ENCODE results near the gene TAF1. TPM values are rescaled to one million over a fixed set of nuclear protein-coding genes. Genes with fewer than 3 reads are reported as not detected.
"Not testable (repeated sequence)": the region's sequence is repeated elsewhere in the genome, so short reads cannot be mapped to it uniquely, and the experiment has no call there.

The TAF1 gene
- polyA plus RNA-seq, 1 experiment = 21.5 TPM

- ChIA-PET POLR2A (no interaction called here), CTCF (no interaction called here)
- Histone ChIP-seq H3K27ac (ENCODE audit: low read depth, low read length) (no peak overlapping the region), H3K9me3 (ENCODE audit: control insufficient read depth, insufficient read depth, low read length) (no peaks in the 10 kb centered on the region), H3K27me3 (ENCODE audit: control insufficient read depth, insufficient read depth, low read length) (no peaks in the 10 kb centered on the region), H3K4me3 (ENCODE audit: low read depth, low read length) (no peak overlapping the region)
- TF ChIP-seq, protein P1, sequence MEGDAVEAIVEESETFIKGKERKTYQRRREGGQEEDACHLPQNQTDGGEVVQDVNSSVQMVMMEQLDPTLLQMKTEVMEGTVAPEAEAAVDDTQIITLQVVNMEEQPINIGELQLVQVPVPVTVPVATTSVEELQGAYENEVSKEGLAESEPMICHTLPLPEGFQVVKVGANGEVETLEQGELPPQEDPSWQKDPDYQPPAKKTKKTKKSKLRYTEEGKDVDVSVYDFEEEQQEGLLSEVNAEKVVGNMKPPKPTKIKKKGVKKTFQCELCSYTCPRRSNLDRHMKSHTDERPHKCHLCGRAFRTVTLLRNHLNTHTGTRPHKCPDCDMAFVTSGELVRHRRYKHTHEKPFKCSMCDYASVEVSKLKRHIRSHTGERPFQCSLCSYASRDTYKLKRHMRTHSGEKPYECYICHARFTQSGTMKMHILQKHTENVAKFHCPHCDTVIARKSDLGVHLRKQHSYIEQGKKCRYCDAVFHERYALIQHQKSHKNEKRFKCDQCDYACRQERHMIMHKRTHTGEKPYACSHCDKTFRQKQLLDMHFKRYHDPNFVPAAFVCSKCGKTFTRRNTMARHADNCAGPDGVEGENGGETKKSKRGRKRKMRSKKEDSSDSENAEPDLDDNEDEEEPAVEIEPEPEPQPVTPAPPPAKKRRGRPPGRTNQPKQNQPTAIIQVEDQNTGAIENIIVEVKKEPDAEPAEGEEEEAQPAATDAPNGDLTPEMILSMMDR (IDR thresholded peaks at IDR 0.05; ENCODE audit: low read depth, low read length) = no peak
- no peak for DNase-seq (ENCODE audit: low read depth, low spot score)
Observed at GRCh38 chrX:71439896-71440295, 73.7 kb downstream of the TAF1 start.

DNA sequence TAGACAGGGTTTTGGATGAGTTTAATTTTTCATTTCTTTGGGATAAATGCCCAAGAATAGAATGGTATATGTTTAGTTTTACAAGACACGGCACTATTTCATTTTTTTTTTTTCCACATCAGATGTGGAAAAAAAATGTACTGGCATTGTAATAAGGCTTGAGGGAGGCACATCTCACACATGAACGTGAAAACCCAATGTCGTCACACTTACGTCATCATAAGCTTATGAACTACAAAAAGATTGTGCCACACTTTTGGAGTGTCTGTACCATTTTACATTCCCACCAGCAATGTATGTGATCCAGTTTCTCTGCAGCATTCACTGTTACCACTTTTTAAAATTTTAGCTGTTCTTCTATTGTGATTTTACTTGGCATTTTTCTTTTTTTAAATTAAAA lies 74.2 kb downstream of the TAF1 start:
- no peak for DNase-seq (ENCODE audit: low read depth, low spot score)
- Histone ChIP-seq H3K9me3 (ENCODE audit: control insufficient read depth, insufficient read depth, low read length) (no peaks in the 10 kb centered on the region), H3K27ac (ENCODE audit: low read depth, low read length) (no peak overlapping the region), H3K27me3 (ENCODE audit: control insufficient read depth, insufficient read depth, low read length) (no peaks in the 10 kb centered on the region), H3K4me3 (ENCODE audit: low read depth, low read length) (no peak overlapping the region)
- ChIA-PET POLR2A (no interaction called here), CTCF (no interaction called here)
- TF ChIP-seq, protein P1 (IDR thresholded peaks at IDR 0.05; ENCODE audit: low read depth, low read length) = no peak

GRCh38 chrX:71441809-71442208 lies 75.7 kb downstream of the TAF1 start:
- H3K9me3 ChIP-seq (ENCODE audit: control insufficient read depth, insufficient read depth, low read length); H3K27ac ChIP-seq (ENCODE audit: low read depth, low read length); H3K27me3 ChIP-seq (ENCODE audit: control insufficient read depth, insufficient read depth, low read length); CTCF ChIA-PET; H3K4me3 ChIP-seq (ENCODE audit: low read depth, low read length); DNase-seq (ENCODE audit: low read depth, low spot score); POLR2A ChIA-PET: not testable (repeated sequence)

GRCh38 chrX:71450433-71451106 lies 84.4 kb downstream of the TAF1 start:
- CTCF ChIA-PET = no interaction called here
- Histone ChIP-seq H3K27me3 (ENCODE audit: control insufficient read depth, insufficient read depth, low read length) (no peaks in the 10 kb centered on the region), H3K9me3 (ENCODE audit: control insufficient read depth, insufficient read depth, low read length) (no peaks in the 10 kb centered on the region), H3K27ac (ENCODE audit: low read depth, low read length) (no peak overlapping the region), H3K4me3 (ENCODE audit: low read depth, low read length) (no peak overlapping the region)
- TF ChIP-seq, protein P1 (IDR thresholded peaks at IDR 0.05; ENCODE audit: low read depth, low read length) = no peak
- POLR2A ChIA-PET = no interaction called here
- DNase-seq (ENCODE audit: low read depth, low spot score) = no peak

DNA sequence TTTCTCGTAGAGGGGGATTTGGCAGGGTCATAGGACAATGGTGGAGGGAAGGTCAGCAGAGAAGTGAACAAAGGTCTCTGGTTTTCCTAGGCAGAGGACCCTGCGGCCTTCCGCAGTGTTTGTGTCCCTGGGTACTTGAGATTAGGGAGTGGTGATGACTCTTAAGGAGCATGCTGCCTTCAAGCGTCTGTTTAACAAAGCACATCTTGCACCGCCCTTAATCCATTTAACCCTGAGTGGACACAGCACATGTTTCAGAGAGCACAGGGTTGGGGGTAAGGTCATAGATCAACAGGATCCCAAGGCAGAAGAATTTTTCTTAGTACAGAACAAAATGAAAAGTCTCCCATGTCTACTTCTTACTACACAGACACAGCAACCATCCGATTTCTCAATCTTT lies 85.4 kb downstream of the TAF1 start:
- H3K27me3 ChIP-seq (ENCODE audit: control insufficient read depth, insufficient read depth, low read length); H3K4me3 ChIP-seq (ENCODE audit: low read depth, low read length); POLR2A ChIA-PET; CTCF ChIA-PET; DNase-seq (ENCODE audit: low read depth, low spot score); H3K9me3 ChIP-seq (ENCODE audit: control insufficient read depth, insufficient read depth, low read length); H3K27ac ChIP-seq (ENCODE audit: low read depth, low read length): not testable (repeated sequence)

GRCh38 chrX:71453056-71453455 lies 86.9 kb downstream of the TAF1 start:
- no peaks in the 10 kb centered on the region for H3K27me3 ChIP-seq (ENCODE audit: control insufficient read depth, insufficient read depth, low read length)
- TF ChIP-seq, protein P1 (IDR thresholded peaks at IDR 0.05; ENCODE audit: low read depth, low read length) = no peak
- H3K9me3 ChIP-seq (ENCODE audit: control insufficient read depth, insufficient read depth, low read length) = no peaks in the 10 kb centered on the region
- H3K27ac ChIP-seq (ENCODE audit: low read depth, low read length) = no peak overlapping the region
- H3K4me3 ChIP-seq (ENCODE audit: low read depth, low read length) = no peak overlapping the region
- ChIA-PET CTCF (no interaction called here), POLR2A (no interaction called here)
- no peak for DNase-seq (ENCODE audit: low read depth, low spot score)
